Measurements from ENCODE around the gene TRABD2B. TPM values are rescaled to one million over a fixed set of nuclear protein-coding genes. Genes with fewer than 3 reads are reported as not detected.

TRABD2B gene
- total and polyA plus RNA-seq, 12 donors: 0.33 to 3.3 (median 0.83) TPM

DNA sequence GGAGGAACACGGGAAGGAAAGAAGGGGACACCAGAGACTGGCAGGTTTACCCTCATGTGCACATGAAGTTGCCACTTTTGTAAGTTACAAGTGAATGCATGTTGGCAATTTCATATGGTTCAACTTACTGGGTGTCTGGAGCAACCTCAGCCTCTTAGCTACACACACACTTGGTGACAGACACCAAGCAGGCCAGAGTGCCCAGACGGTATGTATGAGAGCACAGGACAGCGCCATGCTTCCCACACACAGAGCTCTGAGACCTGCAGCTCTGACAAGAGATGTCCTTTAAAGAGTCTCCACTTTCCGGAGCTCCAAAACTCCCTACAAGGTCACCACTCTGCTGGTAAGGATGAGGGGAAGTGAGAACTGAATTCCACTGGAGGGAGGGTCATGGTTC is 1.9 kb upstream of the TRABD2B start:
- DNase-seq: peak in 1 of 7 donors; percentile 39
- Histone ChIP-seq H3K27me3 (peaks cover 9% of the 10 kb centered on the region), H3K27ac (no peak overlapping the region), H3K4me3 (no peak overlapping the region), H3K9me3 (replicated peaks in 1 of 3) (no peaks in the 10 kb centered on the region), H3K4me1 (replicated peaks in 1 of 2) (peaks cover 0 to 3% of the 10 kb centered on the region in 2 donors), H3K36me3 (replicated peaks in 1 of 2) (no peaks in the 10 kb centered on the region)
- TF ChIP-seq, protein P1, sequence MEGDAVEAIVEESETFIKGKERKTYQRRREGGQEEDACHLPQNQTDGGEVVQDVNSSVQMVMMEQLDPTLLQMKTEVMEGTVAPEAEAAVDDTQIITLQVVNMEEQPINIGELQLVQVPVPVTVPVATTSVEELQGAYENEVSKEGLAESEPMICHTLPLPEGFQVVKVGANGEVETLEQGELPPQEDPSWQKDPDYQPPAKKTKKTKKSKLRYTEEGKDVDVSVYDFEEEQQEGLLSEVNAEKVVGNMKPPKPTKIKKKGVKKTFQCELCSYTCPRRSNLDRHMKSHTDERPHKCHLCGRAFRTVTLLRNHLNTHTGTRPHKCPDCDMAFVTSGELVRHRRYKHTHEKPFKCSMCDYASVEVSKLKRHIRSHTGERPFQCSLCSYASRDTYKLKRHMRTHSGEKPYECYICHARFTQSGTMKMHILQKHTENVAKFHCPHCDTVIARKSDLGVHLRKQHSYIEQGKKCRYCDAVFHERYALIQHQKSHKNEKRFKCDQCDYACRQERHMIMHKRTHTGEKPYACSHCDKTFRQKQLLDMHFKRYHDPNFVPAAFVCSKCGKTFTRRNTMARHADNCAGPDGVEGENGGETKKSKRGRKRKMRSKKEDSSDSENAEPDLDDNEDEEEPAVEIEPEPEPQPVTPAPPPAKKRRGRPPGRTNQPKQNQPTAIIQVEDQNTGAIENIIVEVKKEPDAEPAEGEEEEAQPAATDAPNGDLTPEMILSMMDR (IDR thresholded peaks at IDR 0.05): no peak
- no peak for TF ChIP-seq POLR2A (IDR thresholded peaks at IDR 0.05)
- intact Hi-C loops (cut with DNase I): loop anchor here in 1 of 2 donors (5.0 to 10.0 kb wide), 2 partner anchors 63 to 206 kb away; no protein-coding TSS in a partner anchor
- WGBS, 4 donors: 72 to 79% (median 73%) methylated on average over 4 of the region's 4 CpGs

DNA sequence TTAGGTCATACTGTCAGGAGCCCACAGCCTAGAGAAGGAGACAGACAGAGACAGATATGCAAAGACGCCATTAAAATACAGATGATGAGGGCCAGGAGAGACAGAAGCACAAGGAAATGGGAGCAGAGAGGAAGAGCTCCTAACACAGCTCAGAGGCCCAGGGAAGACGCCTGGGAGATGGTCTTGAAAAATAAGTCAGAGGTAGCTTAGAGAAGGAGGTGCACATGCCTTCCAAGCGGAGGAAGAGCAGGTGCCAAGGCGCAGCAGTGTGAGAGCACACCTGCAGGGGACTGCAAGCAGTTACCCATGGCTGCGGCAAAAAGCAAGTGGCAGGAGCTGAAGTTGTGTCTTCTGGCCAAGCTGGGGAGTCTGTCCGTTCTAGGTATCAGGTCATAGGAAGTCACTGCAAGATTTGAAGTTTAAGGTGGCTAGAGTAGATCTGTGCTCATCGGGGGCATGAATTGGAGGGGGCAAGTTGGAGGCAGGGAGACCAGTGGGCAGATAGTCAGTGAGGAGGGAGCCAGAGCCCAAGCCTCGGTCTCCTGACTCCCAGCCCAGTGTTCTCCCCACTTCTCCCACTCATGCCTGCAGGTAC is 1.3 kb upstream of the TRABD2B start:
- no peak overlapping the region for H3K27ac ChIP-seq
- peaks cover 0 to 3% of the 10 kb centered on the region in 2 donors for H3K4me1 ChIP-seq (replicated peaks in 1 of 2)
- WGBS, 4 donors: 79 to 86% (median 86%) methylated on average over 8 of the region's 8 CpGs
- peaks cover 9% of the 10 kb centered on the region for H3K27me3 ChIP-seq
- intact Hi-C loops (cut with DNase I): loop anchor here in 1 of 2 donors (5.0 to 10.0 kb wide), 2 partner anchors 64 to 206 kb away; no protein-coding TSS in a partner anchor
- no peaks in the 10 kb centered on the region for H3K36me3 ChIP-seq (replicated peaks in 1 of 2)
- DNase-seq: peak in 1 of 7 donors; percentile 31
- no peak overlapping the region for H3K4me3 ChIP-seq
- no peaks in the 10 kb centered on the region for H3K9me3 ChIP-seq (replicated peaks in 1 of 3)
- TF ChIP-seq, protein P1 (IDR thresholded peaks at IDR 0.05): no peak
- TF ChIP-seq POLR2A (IDR thresholded peaks at IDR 0.05): no peak

DNA sequence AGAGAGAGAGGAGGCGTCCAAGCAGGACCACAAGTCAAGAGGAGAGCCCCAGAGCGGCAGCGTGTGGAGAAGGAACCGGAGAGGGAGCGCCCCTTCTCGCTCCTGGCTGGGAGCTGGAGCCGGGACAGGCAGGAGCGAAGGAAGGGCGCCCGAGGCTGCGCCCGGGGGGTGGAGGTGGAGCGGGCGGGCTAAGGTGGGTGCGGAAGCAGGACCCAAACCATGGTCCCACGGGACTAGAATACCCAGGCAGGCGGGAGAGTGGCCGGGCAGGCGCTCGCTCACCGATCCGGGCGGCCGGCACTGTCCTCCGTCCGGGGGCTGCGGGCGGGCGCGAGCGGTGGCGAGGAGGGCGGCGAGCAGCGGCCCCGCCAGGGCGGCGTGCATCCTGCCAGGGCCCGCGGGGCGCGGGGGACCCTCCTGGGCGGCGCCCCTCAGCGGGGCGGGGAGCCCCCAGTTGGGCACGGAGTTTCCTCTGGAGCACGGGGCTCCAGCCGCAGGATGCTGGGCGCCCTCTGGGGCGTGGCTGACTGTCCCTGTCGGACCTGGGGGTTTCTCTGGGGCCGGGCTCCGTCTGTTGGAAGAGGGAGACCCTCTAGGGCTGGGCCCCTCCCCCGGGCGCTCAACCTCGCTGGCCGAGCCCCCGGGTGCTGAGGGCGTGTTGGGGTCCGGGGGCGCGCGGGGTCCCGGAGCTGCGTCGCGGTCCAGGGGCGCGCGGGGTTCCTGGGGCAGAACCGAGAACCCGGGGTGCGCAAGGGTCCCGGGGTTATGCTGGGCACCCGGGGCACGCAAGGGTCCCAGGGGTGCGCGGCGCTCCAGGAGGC is 569 bp downstream of the TRABD2B start:
- WGBS, 4 donors: 3 to 8% (median 6%) methylated on average over 22 to 80 of the region's 80 CpGs
- intact Hi-C loops (cut with DNase I): loop anchor here in 1 of 2 donors (5.0 to 10.0 kb wide), 2 partner anchors 66 to 208 kb away; no protein-coding TSS in a partner anchor

More for the DNA sequence above, 569 bp downstream of the TRABD2B start:
- TF ChIP-seq, protein P1 (IDR thresholded peaks at IDR 0.05): no peak
- no peak for TF ChIP-seq POLR2A (IDR thresholded peaks at IDR 0.05)
- Histone ChIP-seq H3K4me3 (peak overlapping the region in 2 of 4 donors; percentile 13 to 71), H3K27ac (peak overlapping the region in 1 of 5 donors; percentile 77), H3K4me1 (replicated peaks in 1 of 2) (peaks cover 0 to 3% of the 10 kb centered on the region in 2 donors), H3K36me3 (replicated peaks in 1 of 2) (no peaks in the 10 kb centered on the region), H3K27me3 (peaks cover 9% of the 10 kb centered on the region), H3K9me3 (replicated peaks in 1 of 3) (no peaks in the 10 kb centered on the region)
- DNase-seq: peak in 2 of 7 donors; percentile 26 to 51
